Measurements from ENCODE around the gene NUBP2.

Gene NUBP2

DNA sequence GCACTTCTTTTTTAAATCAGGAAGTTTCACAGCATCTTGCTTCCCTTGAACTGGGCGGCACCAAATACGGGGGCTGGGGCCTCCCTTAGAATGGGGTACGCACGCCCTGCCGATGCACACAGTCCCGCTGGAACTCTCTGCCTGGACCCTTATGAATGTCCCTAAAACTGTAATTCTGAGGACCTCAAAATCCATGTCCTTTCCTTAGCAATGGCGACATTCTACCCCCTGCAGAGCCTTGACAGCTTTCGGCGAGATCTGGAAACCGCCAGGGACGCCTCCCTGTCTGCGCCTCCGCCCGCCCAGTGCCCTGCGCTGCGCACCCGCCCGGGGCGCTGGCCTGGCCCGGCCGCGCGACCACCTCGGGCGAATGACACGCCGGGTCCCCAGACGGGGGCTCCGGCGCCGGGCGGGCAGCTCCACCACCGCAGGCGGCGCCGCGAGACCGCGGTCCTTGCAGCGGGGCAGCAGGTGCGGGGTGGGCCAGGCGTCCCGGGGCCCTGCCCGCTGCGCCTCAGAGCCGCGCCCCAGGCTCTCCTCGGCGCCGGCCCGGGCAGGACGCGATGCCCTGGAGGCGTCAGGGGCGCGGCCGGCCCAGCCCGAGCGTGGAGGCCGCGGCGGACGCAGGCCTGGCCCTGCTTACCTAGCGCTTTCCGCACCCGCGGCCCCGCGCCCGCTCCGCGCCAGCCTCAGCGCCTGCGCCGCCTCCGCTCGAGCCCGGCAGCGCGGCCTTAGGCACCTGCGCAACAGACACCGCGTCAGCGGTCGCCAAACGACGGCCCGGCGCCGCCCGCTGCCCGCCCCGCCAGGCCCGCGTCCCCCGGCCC, 43.3 kb downstream of the NUBP2 start (continued):
- TF ChIP-seq, protein P1, sequence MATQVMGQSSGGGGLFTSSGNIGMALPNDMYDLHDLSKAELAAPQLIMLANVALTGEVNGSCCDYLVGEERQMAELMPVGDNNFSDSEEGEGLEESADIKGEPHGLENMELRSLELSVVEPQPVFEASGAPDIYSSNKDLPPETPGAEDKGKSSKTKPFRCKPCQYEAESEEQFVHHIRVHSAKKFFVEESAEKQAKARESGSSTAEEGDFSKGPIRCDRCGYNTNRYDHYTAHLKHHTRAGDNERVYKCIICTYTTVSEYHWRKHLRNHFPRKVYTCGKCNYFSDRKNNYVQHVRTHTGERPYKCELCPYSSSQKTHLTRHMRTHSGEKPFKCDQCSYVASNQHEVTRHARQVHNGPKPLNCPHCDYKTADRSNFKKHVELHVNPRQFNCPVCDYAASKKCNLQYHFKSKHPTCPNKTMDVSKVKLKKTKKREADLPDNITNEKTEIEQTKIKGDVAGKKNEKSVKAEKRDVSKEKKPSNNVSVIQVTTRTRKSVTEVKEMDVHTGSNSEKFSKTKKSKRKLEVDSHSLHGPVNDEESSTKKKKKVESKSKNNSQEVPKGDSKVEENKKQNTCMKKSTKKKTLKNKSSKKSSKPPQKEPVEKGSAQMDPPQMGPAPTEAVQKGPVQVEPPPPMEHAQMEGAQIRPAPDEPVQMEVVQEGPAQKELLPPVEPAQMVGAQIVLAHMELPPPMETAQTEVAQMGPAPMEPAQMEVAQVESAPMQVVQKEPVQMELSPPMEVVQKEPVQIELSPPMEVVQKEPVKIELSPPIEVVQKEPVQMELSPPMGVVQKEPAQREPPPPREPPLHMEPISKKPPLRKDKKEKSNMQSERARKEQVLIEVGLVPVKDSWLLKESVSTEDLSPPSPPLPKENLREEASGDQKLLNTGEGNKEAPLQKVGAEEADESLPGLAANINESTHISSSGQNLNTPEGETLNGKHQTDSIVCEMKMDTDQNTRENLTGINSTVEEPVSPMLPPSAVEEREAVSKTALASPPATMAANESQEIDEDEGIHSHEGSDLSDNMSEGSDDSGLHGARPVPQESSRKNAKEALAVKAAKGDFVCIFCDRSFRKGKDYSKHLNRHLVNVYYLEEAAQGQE (tag by site-specific recombination; IDR thresholded peaks at IDR 0.05) = no peak
- TF ChIP-seq ZBTB8A (tag by site-specific recombination; IDR thresholded peaks at IDR 0.05) (peak; percentile 57), ZNF585B (tag by site-specific recombination; IDR thresholded peaks at IDR 0.05) (no peak), ZSCAN23 (tag by site-specific recombination; IDR thresholded peaks at IDR 0.05) (no peak), ZNF335 (tag by site-specific recombination; conservative IDR thresholded peaks at IDR 0.05) (peak; percentile 82)
- TF ChIP-seq, protein P2, sequence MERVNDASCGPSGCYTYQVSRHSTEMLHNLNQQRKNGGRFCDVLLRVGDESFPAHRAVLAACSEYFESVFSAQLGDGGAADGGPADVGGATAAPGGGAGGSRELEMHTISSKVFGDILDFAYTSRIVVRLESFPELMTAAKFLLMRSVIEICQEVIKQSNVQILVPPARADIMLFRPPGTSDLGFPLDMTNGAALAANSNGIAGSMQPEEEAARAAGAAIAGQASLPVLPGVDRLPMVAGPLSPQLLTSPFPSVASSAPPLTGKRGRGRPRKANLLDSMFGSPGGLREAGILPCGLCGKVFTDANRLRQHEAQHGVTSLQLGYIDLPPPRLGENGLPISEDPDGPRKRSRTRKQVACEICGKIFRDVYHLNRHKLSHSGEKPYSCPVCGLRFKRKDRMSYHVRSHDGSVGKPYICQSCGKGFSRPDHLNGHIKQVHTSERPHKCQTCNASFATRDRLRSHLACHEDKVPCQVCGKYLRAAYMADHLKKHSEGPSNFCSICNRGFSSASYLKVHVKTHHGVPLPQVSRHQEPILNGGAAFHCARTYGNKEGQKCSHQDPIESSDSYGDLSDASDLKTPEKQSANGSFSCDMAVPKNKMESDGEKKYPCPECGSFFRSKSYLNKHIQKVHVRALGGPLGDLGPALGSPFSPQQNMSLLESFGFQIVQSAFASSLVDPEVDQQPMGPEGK (tag by site-specific recombination; IDR thresholded peaks at IDR 0.05) = no peak

DNA sequence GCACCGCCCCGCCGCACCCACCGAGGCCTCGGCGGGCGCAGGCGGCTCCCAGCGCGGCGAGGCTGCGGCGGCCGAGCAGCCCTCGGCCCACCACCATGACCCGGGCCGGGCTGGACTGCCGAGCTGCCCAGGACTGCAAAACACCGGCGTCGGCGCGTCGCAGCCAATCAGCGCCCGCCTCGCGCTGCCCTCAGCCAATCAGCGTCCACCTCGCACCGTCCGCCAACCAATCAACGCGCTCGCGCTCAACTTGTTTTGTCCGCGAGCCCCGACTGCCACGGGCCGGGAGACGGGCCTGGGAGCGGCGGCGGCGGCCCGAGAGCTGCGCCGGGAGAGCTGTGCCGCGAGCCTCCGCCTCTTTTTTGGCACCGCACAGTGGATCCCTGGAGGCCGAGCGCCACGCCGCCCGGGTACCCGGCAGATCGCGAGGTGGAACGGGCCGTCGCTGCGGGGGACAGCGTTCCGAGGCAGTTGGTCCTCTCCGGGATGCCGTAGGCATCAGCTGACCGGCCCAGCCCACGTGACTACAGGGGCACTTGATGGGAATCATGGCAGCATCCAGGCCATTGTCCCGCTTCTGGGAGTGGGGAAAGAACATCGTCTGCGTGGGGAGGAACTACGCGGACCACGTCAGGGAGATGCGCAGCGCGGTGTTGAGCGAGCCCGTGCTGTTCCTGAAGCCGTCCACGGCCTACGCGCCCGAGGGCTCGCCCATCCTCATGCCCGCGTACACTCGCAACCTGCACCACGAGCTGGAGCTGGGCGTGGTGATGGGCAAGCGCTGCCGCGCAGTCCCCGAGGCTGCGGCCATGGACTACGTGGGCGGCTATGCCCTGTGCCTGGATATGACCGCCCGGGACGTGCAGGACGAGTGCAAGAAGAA, 44.2 kb downstream of the NUBP2 start, which contains the start of the genes FAHD1 and HAGH:
Gene FAHD1, plus strand, starts transcription at position 516 of the 883 bp plus-strand sequence. Its CDS starts 33 bp downstream, at position 549.
Gene HAGH, minus strand, starts transcription at position 135 of the 883 bp plus-strand sequence. Its CDS starts 38 bp downstream, at position 97.
- Histone ChIP-seq H3K4me3 (ENCODE audit: low read depth, low read length) (peak within 1 kb of the TSS; percentile 97), H3K27ac (ENCODE audit: extremely low read depth, low read depth, low read length) (peak within 1 kb of the TSS; percentile 78; the same call in 1 of the 2 replicates), H3K4me1 (ENCODE audit: control insufficient read depth, insufficient read depth, low read length) (no peaks in the 10 kb centered on the region), H3K9me3 (ENCODE audit: control insufficient read depth, insufficient read depth, low read depth, low read length) (no peaks in the 10 kb centered on the region), H3K36me3 (ENCODE audit: control insufficient read depth in 2 of 2, insufficient read depth in 1 of 2, low read length in 2 of 2) (peaks cover 0 to 26% of the 10 kb centered on the region in 2 experiments; a peak in 2 of 3 replicates)
- CTCF ChIA-PET = interaction anchor here (0.5 to 1.0 kb wide), 4 partner anchors 12 to 1618 kb away, joined by 3 to 7 read pairs (median 3); no protein-coding TSS in a partner anchor
- POLR2A ChIA-PET = interaction anchor here (0.8 to 1.9 kb wide), 8 partner anchors 13 to 328 kb away, joined by 3 to 12 read pairs (median 4); partner anchors contain the start of genes NUBP2, RPS2, SPSB3 and TBL3
- TF ChIP-seq SCRT2 (tag by site-specific recombination; IDR thresholded peaks at IDR 0.05) (peak; percentile 81), GFI1B (tag by site-specific recombination; IDR thresholded peaks at IDR 0.05) (peak; percentile 68; the same call in 1 of the 2 replicates), ZNF843 (tag by site-specific recombination; IDR thresholded peaks at IDR 0.05) (peak; percentile 88), ZNF239 (tag by site-specific recombination; IDR thresholded peaks at IDR 0.05) (peak; percentile 83), ZNF707 (tag by site-specific recombination; IDR thresholded peaks at IDR 0.05) (no peak), ZNF600 (tag by site-specific recombination; IDR thresholded peaks at IDR 0.05) (peak; percentile 89), ZNF501 (tag by site-specific recombination; IDR thresholded peaks at IDR 0.05) (peak; percentile 93), ZIC2 (tag by site-specific recombination; IDR thresholded peaks at IDR 0.05) (peak; percentile 95), ZNF585B (tag by site-specific recombination; IDR thresholded peaks at IDR 0.05) (no peak), ZNF623 (tag by site-specific recombination; IDR thresholded peaks at IDR 0.05) (peak; percentile 39; the same call in 1 of the 2 replicates), ZXDB (tag by site-specific recombination; IDR thresholded peaks at IDR 0.05) (peak; percentile 99)
- TF ChIP-seq, protein P3, sequence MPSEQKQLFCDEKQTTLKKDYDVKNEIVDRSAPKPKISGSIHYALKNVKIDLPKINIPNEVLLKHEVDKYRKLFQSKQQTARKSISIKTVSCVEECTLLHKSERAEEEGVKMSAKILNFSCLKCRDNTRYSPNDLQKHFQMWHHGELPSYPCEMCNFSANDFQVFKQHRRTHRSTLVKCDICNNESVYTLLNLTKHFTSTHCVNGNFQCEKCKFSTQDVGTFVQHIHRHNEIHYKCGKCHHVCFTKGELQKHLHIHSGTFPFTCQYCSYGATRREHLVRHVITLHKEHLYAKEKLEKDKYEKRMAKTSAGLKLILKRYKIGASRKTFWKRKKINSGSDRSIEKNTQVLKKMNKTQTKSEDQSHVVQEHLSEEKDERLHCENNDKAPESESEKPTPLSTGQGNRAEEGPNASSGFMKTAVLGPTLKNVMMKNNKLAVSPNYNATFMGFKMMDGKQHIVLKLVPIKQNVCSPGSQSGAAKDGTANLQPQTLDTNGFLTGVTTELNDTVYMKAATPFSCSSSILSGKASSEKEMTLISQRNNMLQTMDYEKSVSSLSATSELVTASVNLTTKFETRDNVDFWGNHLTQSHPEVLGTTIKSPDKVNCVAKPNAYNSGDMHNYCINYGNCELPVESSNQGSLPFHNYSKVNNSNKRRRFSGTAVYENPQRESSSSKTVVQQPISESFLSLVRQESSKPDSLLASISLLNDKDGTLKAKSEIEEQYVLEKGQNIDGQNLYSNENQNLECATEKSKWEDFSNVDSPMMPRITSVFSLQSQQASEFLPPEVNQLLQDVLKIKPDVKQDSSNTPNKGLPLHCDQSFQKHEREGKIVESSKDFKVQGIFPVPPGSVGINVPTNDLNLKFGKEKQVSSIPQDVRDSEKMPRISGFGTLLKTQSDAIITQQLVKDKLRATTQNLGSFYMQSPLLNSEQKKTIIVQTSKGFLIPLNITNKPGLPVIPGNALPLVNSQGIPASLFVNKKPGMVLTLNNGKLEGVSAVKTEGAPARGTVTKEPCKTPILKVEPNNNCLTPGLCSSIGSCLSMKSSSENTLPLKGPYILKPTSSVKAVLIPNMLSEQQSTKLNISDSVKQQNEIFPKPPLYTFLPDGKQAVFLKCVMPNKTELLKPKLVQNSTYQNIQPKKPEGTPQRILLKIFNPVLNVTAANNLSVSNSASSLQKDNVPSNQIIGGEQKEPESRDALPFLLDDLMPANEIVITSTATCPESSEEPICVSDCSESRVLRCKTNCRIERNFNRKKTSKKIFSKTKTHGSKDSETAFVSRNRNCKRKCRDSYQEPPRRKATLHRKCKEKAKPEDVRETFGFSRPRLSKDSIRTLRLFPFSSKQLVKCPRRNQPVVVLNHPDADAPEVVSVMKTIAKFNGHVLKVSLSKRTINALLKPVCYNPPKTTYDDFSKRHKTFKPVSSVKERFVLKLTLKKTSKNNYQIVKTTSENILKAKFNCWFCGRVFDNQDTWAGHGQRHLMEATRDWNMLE (tag by site-specific recombination; conservative IDR thresholded peaks at IDR 0.05; ENCODE audit: low read depth) = no peak; the same call in 1 of the 2 replicates
- TF ChIP-seq, protein P4, sequence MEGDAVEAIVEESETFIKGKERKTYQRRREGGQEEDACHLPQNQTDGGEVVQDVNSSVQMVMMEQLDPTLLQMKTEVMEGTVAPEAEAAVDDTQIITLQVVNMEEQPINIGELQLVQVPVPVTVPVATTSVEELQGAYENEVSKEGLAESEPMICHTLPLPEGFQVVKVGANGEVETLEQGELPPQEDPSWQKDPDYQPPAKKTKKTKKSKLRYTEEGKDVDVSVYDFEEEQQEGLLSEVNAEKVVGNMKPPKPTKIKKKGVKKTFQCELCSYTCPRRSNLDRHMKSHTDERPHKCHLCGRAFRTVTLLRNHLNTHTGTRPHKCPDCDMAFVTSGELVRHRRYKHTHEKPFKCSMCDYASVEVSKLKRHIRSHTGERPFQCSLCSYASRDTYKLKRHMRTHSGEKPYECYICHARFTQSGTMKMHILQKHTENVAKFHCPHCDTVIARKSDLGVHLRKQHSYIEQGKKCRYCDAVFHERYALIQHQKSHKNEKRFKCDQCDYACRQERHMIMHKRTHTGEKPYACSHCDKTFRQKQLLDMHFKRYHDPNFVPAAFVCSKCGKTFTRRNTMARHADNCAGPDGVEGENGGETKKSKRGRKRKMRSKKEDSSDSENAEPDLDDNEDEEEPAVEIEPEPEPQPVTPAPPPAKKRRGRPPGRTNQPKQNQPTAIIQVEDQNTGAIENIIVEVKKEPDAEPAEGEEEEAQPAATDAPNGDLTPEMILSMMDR (tag by site-specific recombination; IDR thresholded peaks at IDR 0.05) = no peak; the same call in 1 of the 2 replicates
- TF ChIP-seq, protein P5, sequence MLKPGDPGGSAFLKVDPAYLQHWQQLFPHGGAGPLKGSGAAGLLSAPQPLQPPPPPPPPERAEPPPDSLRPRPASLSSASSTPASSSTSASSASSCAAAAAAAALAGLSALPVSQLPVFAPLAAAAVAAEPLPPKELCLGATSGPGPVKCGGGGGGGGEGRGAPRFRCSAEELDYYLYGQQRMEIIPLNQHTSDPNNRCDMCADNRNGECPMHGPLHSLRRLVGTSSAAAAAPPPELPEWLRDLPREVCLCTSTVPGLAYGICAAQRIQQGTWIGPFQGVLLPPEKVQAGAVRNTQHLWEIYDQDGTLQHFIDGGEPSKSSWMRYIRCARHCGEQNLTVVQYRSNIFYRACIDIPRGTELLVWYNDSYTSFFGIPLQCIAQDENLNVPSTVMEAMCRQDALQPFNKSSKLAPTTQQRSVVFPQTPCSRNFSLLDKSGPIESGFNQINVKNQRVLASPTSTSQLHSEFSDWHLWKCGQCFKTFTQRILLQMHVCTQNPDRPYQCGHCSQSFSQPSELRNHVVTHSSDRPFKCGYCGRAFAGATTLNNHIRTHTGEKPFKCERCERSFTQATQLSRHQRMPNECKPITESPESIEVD (tag by site-specific recombination; IDR thresholded peaks at IDR 0.05) = no peak

All from HEK293 (cell line).